Natural killer cell (primary cell): ENCODE results near the gene CLIP2. TPM values are rescaled to one million over a fixed set of nuclear protein-coding genes. Genes with fewer than 3 reads are reported as not detected.
"Not testable (repeated sequence)": the region's sequence is repeated elsewhere in the genome, so short reads cannot be mapped to it uniquely, and the experiment has no call there.

ENCODE experiments used
- ATAC-seq, 3 donors: fragments of 150-1000 bp in 2 of 3; fragments of 200-7000 bp in 1 of 3; cut with Tn5 transposase; 1 replicate in 1 of 3; 2 replicates in 2 of 3; pipeline ENCODE4 v1.10.0; 2021; ENCODE audit warnings: mild to moderate bottlenecking in 2 of 3, moderate library complexity in 2 of 3
- DNase-seq, 2 donors: peaks; one replicate each; pipeline versions ENCODE4 v3.0.0 to v3.0.0-alpha.2; 2013 to 2021; ENCODE audit warnings: mixed read lengths in 1 of 2
- H3K27ac ChIP-seq: one replicate; pipeline ENCODE4 v1.5.1; 2013; ENCODE audit warnings: mild to moderate bottlenecking, low read length
- H3K27me3 ChIP-seq: one replicate; pipeline ENCODE4 v1.6.1; 2013; ENCODE audit warnings: low read length; ENCODE audit not compliant: control insufficient read depth, insufficient read depth
- H3K36me3 ChIP-seq: one replicate; pipeline ENCODE4 v1.6.1; 2013; ENCODE audit warnings: low read length; ENCODE audit not compliant: control insufficient read depth, insufficient read depth
- H3K4me1 ChIP-seq: one replicate; pipeline ENCODE4 v1.6.1; 2013; ENCODE audit warnings: low read length; ENCODE audit not compliant: control insufficient read depth, insufficient read depth
- H3K4me3 ChIP-seq: one replicate; pipeline ENCODE4 v1.5.1; 2013; ENCODE audit warnings: low read length
- H3K9me3 ChIP-seq: one replicate; pipeline ENCODE4 v1.6.1; 2013; ENCODE audit warnings: low read length; ENCODE audit not compliant: control insufficient read depth, insufficient read depth
- H3K27ac Mint-ChIP-seq, 2 donors: one replicate each; pipeline ENCODE4 v1.8.0; 2022; ENCODE audit warnings: mild to moderate bottlenecking in 2 of 2, mixed read lengths in 2 of 2, moderate library complexity in 1 of 2
- H3K27me3 Mint-ChIP-seq, 2 donors: one replicate each; pipeline ENCODE4 v1.8.0; 2022; ENCODE audit warnings: low read depth in 2 of 2, mixed read lengths in 2 of 2
- H3K36me3 Mint-ChIP-seq: one replicate; pipeline ENCODE4 v1.8.0; 2022; ENCODE audit warnings: mixed read lengths
- H3K4me1 Mint-ChIP-seq, 2 donors: one replicate each; pipeline ENCODE4 v1.8.0; 2022; ENCODE audit warnings: mixed read lengths in 2 of 2
- H3K4me3 Mint-ChIP-seq: one replicate; pipeline ENCODE4 v1.8.0; 2022; ENCODE audit warnings: mild to moderate bottlenecking, moderate library complexity, mixed read lengths
- H3K9me3 Mint-ChIP-seq, 2 donors: one replicate each; pipeline ENCODE4 v1.8.0; 2022; ENCODE audit warnings: mixed read lengths in 2 of 2
- WGBS: methylation state at CpG from one replicate; pipeline ENCODE4 v1.1.7; 2013; ENCODE audit warnings: missing lambda C conversion rate; ENCODE audit not compliant: insufficient coverage; 5-methylcytosine and 5-hydroxymethylcytosine counted together
- intact Hi-C: fragments of 100-400 bp; cut with micrococcal nuclease; formaldehyde crosslinking; loops from one replicate; pipeline ENCODE4 v1.14.2; 2022
- total RNA-seq, 4 donors: library from RNA; stranded (reverse); fragments of 120-200 nt in 1 of 4; gene quantifications; one replicate each; pipeline versions ENCODE4 v1.2.3 to v1.2.4, GENCODE V29; 2013 to 2022
- TF ChIP-seq, protein P1 (sequence below): fragments of 200-600 bp; IDR thresholded peaks from one replicate; pipeline ENCODE4 v1.8.0; 2022; ENCODE audit warnings: antibody characterized with exemption

The CLIP2 gene
- total RNA-seq, 3 donors from 2014 or later (not counting 1 experiment from before 2014, with no cell fraction given), result 8.5 to 14.7 (median 10.5) TPM

DNA sequence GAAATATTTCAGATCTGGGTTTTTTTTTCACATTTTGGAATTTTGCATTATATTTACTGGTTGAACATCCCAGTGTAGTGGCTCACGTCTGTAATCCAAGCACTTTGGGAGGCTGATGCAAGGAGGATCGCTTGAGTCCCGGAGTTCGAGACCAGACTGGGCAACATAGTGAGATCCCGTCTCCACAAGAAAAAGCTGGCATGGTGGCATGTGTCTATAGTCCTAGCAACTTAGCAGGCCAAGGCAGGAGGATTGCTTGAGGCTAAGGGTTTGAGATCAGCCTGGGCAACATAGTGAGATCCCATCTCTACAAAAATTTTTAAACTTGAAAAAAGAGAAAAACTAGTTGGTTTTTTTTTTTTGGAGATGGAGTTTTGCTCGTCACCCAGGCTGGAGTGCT lies 41.1 kb upstream of the CLIP2 start:
- H3K27me3 Mint-ChIP-seq, result no peaks in the 10 kb centered on the region
- H3K27ac Mint-ChIP-seq, result no peak overlapping the region
- DNase-seq, result no peak
- intact Hi-C loops, result no loop called here
- Histone ChIP-seq H3K27me3 (no peaks in the 10 kb centered on the region), H3K9me3 (no peaks in the 10 kb centered on the region), H3K4me1 (peaks cover 4% of the 10 kb centered on the region), H3K4me3 (no peak overlapping the region), H3K27ac (no peak overlapping the region), H3K36me3 (peaks cover 27% of the 10 kb centered on the region)
- TF ChIP-seq, protein P1, sequence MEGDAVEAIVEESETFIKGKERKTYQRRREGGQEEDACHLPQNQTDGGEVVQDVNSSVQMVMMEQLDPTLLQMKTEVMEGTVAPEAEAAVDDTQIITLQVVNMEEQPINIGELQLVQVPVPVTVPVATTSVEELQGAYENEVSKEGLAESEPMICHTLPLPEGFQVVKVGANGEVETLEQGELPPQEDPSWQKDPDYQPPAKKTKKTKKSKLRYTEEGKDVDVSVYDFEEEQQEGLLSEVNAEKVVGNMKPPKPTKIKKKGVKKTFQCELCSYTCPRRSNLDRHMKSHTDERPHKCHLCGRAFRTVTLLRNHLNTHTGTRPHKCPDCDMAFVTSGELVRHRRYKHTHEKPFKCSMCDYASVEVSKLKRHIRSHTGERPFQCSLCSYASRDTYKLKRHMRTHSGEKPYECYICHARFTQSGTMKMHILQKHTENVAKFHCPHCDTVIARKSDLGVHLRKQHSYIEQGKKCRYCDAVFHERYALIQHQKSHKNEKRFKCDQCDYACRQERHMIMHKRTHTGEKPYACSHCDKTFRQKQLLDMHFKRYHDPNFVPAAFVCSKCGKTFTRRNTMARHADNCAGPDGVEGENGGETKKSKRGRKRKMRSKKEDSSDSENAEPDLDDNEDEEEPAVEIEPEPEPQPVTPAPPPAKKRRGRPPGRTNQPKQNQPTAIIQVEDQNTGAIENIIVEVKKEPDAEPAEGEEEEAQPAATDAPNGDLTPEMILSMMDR, result no peak
- H3K4me3 Mint-ChIP-seq, result no peak overlapping the region
- no peak for ATAC-seq
- no peaks in the 10 kb centered on the region for H3K36me3 Mint-ChIP-seq
- 97% methylated on average over 6 of the region's 6 CpGs for WGBS
- no peaks in the 10 kb centered on the region for H3K9me3 Mint-ChIP-seq
- peaks cover 4 to 5% of the 10 kb centered on the region in 2 donors for H3K4me1 Mint-ChIP-seq

DNA sequence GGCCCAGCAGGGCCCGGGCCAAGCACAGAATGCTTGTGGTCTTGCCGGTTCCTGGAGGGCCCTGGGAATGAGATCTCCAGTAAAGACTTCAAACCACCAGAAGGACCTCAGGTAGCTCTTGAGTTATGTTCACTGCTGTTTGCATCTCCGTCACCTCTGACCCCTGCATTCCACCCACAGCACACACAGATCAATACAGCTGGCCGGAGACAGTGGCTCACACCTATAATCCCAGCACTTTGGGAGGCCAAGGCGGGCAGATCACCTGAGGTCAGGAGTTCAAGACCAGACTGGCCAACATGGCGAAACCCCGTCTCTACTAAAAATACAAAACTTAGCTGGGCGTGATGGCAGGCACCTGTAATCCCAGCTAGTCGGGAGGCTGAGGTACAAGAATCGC lies 40.1 kb upstream of the CLIP2 start:
- H3K4me3 ChIP-seq, H3K27me3 ChIP-seq, ATAC-seq, H3K27ac ChIP-seq, DNase-seq, H3K4me1 Mint-ChIP-seq, intact Hi-C loops, H3K9me3 Mint-ChIP-seq, H3K9me3 ChIP-seq, H3K27me3 Mint-ChIP-seq, H3K27ac Mint-ChIP-seq, H3K36me3 Mint-ChIP-seq, H3K4me3 Mint-ChIP-seq: not testable (repeated sequence)
- peaks cover 27% of the 10 kb centered on the region for H3K36me3 ChIP-seq
- H3K4me1 ChIP-seq, result peaks cover 13% of the 10 kb centered on the region
- WGBS, result over 99% methylated on average over 10 of the region's 10 CpGs

GRCh38 chr7:74252893-74253292 lies 36.3 kb upstream of the CLIP2 start:
- Mint-ChIP-seq H3K27ac (peak overlapping the region in 1 of 2 donors; percentile 34), H3K4me1 (peaks cover 18% of the 10 kb centered on the region in 2 donors)
- no peak overlapping the region for H3K27ac ChIP-seq

DNA sequence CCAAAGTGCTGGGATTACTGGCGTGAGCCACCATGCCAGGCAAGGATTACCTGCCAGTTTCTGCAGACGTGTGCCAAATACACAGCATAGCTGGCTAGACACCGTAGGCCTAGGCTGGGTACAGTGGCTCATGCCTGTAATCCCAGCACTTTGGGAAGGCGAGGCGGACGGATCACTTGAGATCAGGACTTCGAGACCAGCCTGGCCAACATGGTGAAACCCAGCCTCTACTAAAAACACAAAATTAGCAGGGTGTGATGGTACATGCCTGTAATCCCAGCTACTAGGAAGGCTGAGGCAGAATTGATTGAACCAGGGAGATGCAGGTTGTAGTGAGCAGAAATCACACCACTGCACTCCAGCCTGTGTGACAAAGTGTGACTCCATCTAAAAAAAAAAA lies 35.9 kb upstream of the CLIP2 start:
- no peaks in the 10 kb centered on the region for H3K36me3 Mint-ChIP-seq
- Histone ChIP-seq H3K4me3 (no peak overlapping the region), H3K36me3 (peaks cover 23% of the 10 kb centered on the region), H3K27ac (no peak overlapping the region), H3K27me3 (no peaks in the 10 kb centered on the region), H3K9me3 (no peaks in the 10 kb centered on the region), H3K4me1 (peaks cover 24% of the 10 kb centered on the region)
- DNase-seq, result peak in 1 of 2 donors; percentile 9
- WGBS, result 76% methylated on average over 7 of the region's 7 CpGs
- ATAC-seq, result no peak
- intact Hi-C loops, result no loop called here
- H3K9me3 Mint-ChIP-seq, result no peaks in the 10 kb centered on the region
- H3K4me1 Mint-ChIP-seq, result peaks cover 18% of the 10 kb centered on the region in 2 donors
- H3K4me3 Mint-ChIP-seq, result peak overlapping the region; percentile 95
- peak overlapping the region; percentile 93 to 98 for H3K27ac Mint-ChIP-seq
- TF ChIP-seq, protein P1, result no peak
- H3K27me3 Mint-ChIP-seq, result no peaks in the 10 kb centered on the region

More at GRCh38 chr7:74252893-74253292, 36.3 kb upstream of the CLIP2 start:
- Histone ChIP-seq H3K36me3 (peaks cover 23% of the 10 kb centered on the region), H3K27me3 (no peaks in the 10 kb centered on the region), H3K9me3 (no peaks in the 10 kb centered on the region), H3K4me3 (no peak overlapping the region), H3K4me1 (peaks cover 24% of the 10 kb centered on the region)
- TF ChIP-seq, protein P1, result no peak
- WGBS, result 86% methylated on average over 4 of the region's 5 CpGs
- Mint-ChIP-seq H3K27me3 (no peaks in the 10 kb centered on the region), H3K4me3 (peak overlapping the region; percentile 37), H3K36me3 (no peaks in the 10 kb centered on the region), H3K9me3 (no peaks in the 10 kb centered on the region)
- ATAC-seq (no peak), DNase-seq (no peak)
- intact Hi-C loops, result no loop called here
